Hematopoietic multipotent progenitor cell treated with erythropoietin and hydrocortisone succinate and interleukin-3 and kit ligand, for 4 days (in vitro differentiated cells): ENCODE measurements around the gene IFNA17.
"Not testable (repeated sequence)": the region's sequence is repeated elsewhere in the genome, so short reads cannot be mapped to it uniquely, and the experiment has no call there.

Experiments
- DNase-seq: peaks from one replicate; pipeline ENCODE4 v3.0.0-alpha.2; 2015

The IFNA17 gene

GRCh38 chr9:21210311-21210710, 17.7 kb downstream of the IFNA17 start:
- DNase-seq = no peak

- not testable (repeated sequence) for DNase-seq
Observed at GRCh38 chr9:21207043-21207442, 21.0 kb downstream of the IFNA17 start, which contains the start of gene IFNA10. IFNA10 (minus strand) TSS chr9:21207143; CDS start chr9:21207097, 46 bp downstream.

- peak; percentile 14 for DNase-seq
Observed at GRCh38 chr9:21205204-21205603, 22.8 kb downstream of the IFNA17 start.

GRCh38 chr9:21202105-21202504, 25.9 kb downstream of the IFNA17 start, which contains the start of gene IFNA7:
IFNA7 (minus strand) TSS chr9:21202205; CDS start chr9:21202165, 40 bp downstream.
- DNase-seq = not testable (repeated sequence)

- DNase-seq = peak; percentile 73
Observed at GRCh38 chr9:21194867-21195776, 32.9 kb downstream of the IFNA17 start.

- not testable (repeated sequence) for DNase-seq
Observed at GRCh38 chr9:21187487-21187886, 40.5 kb downstream of the IFNA17 start, which contains the start of gene IFNA4. IFNA4 (minus strand) TSS chr9:21187587; CDS start chr9:21187531, 56 bp downstream.

GRCh38 chr9:21182810-21183736, 44.9 kb downstream of the IFNA17 start:
- peak; percentile 76 for DNase-seq
